ENCODE data around the gene GPR158. TPM values are rescaled to one million over a fixed set of nuclear protein-coding genes. Genes with fewer than 3 reads are reported as not detected.

Gene GPR158
- total and polyA plus RNA-seq, 4 donors, result 0.03 to 0.08 TPM; not detected in 2

- Histone ChIP-seq H3K4me1 (ENCODE audit: control insufficient read depth in 4 of 4, insufficient read depth in 4 of 4, low read length in 3 of 4) (no peaks in the 10 kb centered on the region), H3K4me3 (ENCODE audit: low read depth in 1 of 3, low read length in 3 of 3) (no peak overlapping the region), H3K27me3 (ENCODE audit: control insufficient read depth in 4 of 4, insufficient read depth in 4 of 4, low read length in 3 of 4) (no peaks in the 10 kb centered on the region), H3K9ac (ENCODE audit: low read depth in 1 of 2, low read length in 2 of 2) (no peak overlapping the region), H3K36me3 (ENCODE audit: control insufficient read depth in 4 of 4, insufficient read depth in 3 of 4, low read depth in 1 of 4, low read length in 3 of 4) (no peaks in the 10 kb centered on the region), H3K27ac (ENCODE audit: low read depth in 1 of 2, low read length in 2 of 2) (no peak overlapping the region), H3K9me3 (ENCODE audit: control insufficient read depth in 4 of 4, low read length in 3 of 4) (no peaks in the 10 kb centered on the region)
- no peak for DNase-seq (ENCODE audit: low spot score)
- TF ChIP-seq FOXA1 (IDR thresholded peaks at IDR 0.05), result no peak
Measured at GRCh38 chr10:25492680-25493079, 317.9 kb downstream of the GPR158 start.

- H3K9ac ChIP-seq (ENCODE audit: low read depth in 1 of 2, low read length in 2 of 2), result no peak overlapping the region
- H3K36me3 ChIP-seq (ENCODE audit: control insufficient read depth in 4 of 4, insufficient read depth in 3 of 4, low read depth in 1 of 4, low read length in 3 of 4), result no peaks in the 10 kb centered on the region
- no peaks in the 10 kb centered on the region for H3K27me3 ChIP-seq (ENCODE audit: control insufficient read depth in 4 of 4, insufficient read depth in 4 of 4, low read length in 3 of 4)
- TF ChIP-seq JUND (IDR thresholded peaks at IDR 0.05) (no peak), EGR1 (IDR thresholded peaks at IDR 0.05; ENCODE audit: low read depth in 2 of 2) (no peak), FOXA2 (IDR thresholded peaks at IDR 0.05) (no peak), ZBTB33 (IDR thresholded peaks at IDR 0.05) (no peak), HNF4G (IDR thresholded peaks at IDR 0.05) (no peak), CTCF (IDR thresholded peaks at IDR 0.05; ENCODE audit: low read depth, low read length, missing input control) (no peak), RXRA (IDR thresholded peaks at IDR 0.05) (no peak), REST (IDR thresholded peaks at IDR 0.05) (no peak), FOXA1 (IDR thresholded peaks at IDR 0.05) (no peak), GABPA (IDR thresholded peaks at IDR 0.05 in 1 of 2, conservative IDR thresholded peaks at IDR 0.05 in 1 of 2) (no peak)
- DNase-seq (ENCODE audit: low spot score), result no peak
- no peaks in the 10 kb centered on the region for H3K4me1 ChIP-seq (ENCODE audit: control insufficient read depth in 4 of 4, insufficient read depth in 4 of 4, low read length in 3 of 4)
- H3K27ac ChIP-seq (ENCODE audit: low read depth in 1 of 2, low read length in 2 of 2), result no peak overlapping the region
- 19% methylated on average over 4 of the region's 4 CpGs for WGBS
- no peak overlapping the region for H3K4me3 ChIP-seq (ENCODE audit: low read depth in 1 of 3, low read length in 3 of 3)
- no peaks in the 10 kb centered on the region for H3K9me3 ChIP-seq (ENCODE audit: control insufficient read depth in 4 of 4, low read length in 3 of 4)
Measured at GRCh38 chr10:25493122-25493893, 318.5 kb downstream of the GPR158 start.
